Non-pigmented ciliary epithelial cell (primary cell): Measurements from ENCODE around the gene EVA1A.
A peak's percentile ranks its signal among the peaks of the same experiment; 100 is the strongest.

Source experiments
- DNase-seq: peaks from one replicate; pipeline ENCODE4 v3.0.0-alpha.2; 2010; ENCODE audit warnings: low read depth

The EVA1A gene

DNA sequence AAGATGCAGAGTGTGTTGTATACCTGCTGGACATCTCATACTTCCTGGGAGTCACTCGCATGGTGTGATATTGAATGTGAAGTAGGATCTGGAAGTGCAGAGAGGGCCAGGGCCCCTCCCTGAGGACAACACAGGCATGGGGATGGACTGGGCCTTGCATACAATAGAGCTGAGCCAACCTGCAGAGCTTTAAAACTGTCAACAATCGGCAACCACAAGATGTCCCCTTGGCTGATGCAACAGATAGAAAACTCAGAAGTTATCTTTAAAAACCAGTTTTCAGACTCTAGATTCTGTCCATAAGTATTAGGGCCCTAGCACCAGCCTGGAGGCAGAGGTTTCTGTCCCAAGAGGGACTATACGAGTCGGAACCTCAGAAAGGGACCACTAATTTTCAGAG lies 19.7 kb downstream of the EVA1A start:
- no peak for DNase-seq

DNA sequence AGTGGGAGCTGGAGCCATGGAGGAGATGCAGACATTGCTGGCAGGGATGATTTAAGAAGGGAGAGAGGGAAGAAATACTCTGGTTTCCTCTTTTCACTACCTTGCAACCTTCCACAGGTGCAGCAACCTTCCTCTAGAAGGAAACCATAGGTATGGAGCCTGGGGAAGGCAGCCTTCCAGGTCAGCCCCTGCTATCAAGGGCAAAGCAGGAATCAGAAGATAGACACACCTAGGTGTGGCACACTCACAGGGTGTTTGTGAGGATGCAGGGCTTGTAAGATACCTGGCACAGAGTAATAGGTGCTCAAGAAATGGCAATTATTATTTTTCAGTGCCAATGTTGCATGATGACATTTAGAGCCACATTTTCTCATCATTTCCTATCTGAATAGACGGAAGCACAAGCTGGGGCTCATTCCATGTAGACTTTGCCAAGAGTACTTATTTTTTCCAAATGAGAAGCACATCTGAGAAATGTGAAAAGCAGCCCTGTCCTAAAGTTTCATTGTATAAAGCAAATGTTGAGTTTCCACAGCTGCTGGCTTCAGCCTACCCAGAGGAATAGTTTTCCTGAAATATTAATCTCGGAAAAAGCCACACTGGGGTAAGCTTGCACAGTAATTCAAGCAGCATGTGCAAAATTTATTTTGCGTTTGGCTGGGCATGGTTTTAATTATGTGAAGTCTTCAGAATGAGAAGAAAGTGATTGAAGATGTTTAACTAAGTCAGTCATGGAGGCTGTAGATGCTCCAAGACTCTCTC lies 20.6 kb downstream of the EVA1A start:
- DNase-seq, result no peak

DNA sequence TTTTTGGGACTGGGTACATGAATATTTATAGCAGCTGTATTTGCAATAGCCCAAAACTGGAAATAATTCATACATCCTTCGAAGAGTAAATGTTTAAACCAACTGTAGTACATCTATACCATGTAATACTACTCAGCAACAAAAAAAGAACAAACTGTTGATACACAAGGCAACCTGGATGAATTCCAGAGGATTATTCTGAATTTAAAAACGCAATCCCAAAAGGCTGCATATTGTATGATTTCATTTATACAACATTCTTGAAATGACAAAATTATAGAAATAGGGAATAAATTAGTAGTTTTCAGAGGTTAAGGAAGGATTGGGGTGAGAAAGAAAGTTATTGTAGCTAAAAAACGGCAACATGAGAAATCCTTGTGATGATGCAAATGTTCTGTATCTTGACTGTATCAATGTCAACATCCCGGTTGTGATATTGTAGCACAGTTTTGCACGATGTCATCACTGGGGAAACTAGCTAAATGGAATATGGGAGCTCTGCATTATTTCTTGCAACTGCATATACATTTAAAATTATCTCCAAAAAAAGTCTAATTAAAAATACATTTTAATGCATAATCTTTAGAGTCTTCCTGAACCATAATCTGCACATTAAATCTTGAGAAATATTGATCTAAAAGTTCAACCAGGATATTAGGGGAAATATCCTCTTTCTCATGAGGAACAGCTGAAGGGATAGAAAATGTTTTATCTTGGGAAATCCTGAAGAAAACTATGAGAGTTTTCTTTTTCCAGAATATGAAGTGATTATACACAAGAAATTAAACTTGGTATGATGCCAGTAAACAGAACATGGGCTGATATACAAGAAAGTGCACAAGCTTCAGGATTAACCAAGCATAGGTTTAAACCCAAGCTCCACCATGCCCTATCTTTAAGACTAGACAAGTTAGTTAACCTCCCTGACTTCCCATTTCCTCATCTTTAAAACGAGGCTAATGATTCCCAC lies 21.9 kb downstream of the EVA1A start:
- no peak for DNase-seq

DNA sequence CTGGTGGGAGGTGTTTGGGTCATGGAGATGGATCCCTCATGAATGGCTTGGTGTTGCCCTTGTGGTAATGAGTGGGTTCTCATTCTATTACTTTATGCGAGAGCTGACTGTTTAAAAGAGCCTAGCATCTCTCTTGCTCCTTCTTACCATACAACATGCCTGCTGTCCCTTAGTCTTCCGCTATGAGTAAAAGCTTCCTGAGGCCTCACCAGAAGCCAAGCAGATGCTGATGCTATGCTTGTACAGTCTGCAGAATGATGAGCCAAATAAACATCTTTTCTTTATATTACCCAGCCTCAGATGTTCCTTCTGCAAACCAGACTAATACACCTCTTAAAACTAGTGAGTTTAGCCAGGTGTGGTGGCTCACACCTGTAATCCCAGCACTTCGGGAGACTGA lies 23.1 kb downstream of the EVA1A start:
- DNase-seq, result no peak

DNA sequence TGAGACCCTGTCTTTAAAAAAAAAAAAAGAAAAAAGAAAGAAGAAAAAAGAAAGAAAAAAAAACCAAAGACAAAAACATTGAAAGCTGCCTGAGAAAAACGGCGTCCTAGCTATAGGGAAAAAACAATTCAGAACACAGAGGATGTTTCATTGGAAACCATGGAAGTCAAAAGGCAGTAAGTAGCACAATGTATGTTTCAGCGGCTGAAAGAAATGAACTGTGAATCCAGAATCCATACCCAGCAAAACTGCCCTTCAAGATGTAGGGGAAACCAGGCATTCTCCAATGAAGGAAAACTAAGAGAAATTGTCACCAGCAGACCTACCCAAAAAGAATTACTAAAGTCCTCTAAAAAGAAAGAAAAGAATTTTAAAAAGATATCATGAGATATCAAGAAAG lies 27.6 kb downstream of the EVA1A start:
- DNase-seq, result no peak

DNA sequence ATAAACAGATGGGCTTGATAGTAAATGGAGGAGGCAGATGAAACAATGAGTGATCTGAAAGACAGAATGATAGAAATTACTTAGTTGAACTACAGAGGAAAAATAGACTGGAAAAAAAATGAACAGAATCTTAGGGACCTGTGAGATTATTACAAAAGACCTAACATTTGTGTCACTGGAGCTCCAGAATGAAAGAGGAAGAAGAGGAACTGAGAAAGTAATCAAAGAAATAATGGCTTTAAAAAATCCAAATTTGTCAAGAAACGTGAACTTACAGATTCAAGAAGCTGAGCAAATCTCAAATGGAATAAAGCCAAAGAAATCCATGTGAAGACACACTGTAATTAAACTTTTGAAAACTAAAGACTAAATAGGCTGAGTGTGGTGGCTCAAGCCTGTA lies 28.3 kb downstream of the EVA1A start:
- no peak for DNase-seq

DNA sequence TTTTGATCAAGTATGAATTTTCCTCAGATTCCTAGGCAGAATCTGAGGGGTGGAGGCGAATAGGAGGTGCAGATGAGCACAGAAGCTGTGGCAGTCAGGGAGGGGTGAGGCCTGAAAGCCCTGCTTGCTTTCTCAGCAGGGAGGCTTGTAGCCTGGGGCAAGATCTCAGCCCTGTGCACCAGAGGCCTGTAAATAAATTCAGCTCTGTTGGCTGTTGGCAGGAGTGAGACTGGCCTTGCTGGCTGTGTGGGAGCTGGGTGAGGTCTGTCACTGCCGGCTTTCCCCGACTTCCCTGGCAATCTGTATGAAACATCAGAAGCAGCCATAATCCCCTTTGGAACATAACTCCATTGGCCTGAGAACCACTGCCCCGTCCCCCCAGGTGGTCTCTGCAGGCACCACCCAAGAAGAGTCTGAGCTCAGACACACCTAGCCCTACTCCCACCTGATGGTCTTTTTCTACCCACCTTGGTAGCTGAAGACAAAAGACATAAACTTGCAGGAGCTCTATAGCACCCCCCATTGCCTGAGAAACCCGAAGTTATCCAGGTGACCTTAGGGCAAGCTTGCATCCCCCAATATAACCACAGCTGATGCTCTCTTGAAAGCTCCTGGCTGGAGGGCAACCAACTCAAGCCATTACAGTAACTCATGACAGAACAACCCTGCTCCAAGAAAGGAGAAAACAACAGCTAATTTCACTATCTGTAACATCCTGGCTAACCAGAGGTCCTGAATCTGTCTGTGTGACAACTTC lies 32.3 kb downstream of the EVA1A start:
- DNase-seq, result no peak

DNA sequence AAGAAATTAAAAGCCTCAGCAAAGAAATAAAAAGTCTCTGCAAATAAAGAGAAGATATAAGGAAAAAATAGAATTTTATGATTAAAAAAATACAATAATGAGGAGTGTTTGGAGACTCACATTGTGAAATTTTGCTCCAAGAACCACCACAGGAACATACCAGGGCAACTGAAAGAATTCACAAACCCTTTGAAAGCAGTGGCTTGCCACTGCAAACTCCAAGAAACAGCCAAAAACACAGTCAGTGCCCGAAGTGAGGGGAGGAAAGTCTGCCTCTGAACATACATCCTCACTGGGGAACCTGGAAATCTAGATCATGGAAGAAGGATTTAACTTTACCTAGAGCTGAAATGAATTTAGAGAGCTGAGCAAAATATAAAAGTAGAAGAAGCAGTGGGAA lies 33.1 kb downstream of the EVA1A start:
- no peak for DNase-seq

DNA sequence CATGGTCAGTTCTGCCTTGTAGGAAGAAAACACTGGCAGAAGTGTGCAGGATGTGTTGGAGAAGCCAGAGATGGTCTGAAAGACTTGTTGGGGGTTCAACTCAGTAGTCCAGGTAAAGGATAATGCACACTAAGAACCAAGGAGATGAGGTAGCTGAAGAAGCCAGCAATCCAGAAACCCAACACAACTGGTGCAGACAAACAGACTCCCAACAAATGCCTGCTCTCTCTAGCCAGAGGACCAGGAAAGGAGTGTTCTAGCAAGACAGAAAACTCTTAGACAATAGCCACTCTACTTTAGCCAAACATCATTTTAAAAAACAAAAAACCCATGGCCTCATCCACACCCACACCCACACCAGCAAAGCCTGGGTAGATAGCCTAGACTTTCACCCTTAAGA lies 33.9 kb downstream of the EVA1A start:
- DNase-seq, result no peak

DNA sequence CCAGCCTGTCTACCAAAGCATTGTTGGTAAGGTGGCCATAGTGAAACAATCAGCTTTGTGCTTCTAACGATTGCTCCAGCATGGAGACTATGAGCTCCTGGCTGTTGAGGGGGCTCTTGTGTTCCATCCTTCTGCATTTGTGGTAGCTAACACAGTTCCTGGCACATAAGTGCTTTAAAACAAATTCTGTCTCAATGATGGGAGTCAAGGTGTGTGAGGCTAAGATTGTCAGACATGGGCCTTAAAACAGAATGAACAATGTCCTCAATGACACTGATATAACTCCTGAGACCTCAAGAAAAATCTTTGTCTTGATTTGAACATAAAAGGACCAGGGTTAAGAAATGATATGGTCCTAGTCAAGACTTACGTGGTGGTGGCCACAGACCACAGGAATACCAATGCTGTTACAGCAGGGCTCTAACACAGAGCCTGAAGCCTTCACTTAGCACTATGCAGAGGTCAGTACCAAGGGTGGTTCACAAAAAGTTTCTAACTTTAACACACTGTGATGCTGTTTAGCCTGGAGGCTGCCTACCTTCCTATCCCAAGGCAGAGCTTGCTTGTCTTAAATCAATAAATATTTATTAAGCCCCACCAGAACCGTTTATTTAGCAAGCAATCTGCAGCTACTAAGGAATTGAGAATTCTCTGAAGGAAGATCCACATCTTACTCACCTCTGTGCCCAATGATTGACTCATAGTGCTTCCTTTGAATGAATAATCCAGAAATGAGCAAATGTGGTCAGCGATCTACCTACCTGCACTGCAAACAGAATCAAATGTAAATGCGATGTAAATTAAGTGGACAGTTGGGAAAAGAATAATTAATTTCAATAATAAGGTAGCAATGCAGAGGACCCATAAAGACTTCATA lies 35.1 kb downstream of the EVA1A start:
- DNase-seq, result no peak

DNA sequence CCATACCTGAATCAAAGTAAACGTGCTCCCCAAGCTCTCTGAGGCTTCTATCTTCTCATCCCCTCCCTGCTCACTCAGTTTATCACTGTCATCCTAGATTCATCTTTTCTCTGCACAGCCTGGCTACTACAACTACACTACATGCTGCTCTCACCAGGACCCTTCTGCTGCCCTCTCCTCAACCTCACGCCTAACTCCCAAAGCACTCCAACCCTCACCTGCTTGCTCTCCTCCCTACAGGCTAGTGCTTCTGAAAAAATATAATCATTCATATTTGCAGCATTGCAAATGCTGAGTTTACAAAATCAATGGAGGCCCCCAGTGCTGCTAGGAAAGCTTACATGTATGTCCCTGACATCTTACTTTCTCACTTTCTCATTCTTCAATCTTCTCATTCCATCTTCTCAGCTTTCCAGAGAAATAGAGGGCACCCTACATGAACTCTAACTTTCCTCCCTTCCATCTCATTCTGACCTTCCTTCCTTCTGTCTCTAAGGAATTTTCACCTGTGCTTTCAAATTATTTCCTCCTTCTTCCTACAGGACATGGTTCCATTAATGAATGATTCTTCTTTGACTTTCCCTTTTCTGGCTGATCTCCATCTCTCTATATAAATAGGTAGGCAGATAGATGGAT lies 36.3 kb downstream of the EVA1A start:
- DNase-seq, result no peak

DNA sequence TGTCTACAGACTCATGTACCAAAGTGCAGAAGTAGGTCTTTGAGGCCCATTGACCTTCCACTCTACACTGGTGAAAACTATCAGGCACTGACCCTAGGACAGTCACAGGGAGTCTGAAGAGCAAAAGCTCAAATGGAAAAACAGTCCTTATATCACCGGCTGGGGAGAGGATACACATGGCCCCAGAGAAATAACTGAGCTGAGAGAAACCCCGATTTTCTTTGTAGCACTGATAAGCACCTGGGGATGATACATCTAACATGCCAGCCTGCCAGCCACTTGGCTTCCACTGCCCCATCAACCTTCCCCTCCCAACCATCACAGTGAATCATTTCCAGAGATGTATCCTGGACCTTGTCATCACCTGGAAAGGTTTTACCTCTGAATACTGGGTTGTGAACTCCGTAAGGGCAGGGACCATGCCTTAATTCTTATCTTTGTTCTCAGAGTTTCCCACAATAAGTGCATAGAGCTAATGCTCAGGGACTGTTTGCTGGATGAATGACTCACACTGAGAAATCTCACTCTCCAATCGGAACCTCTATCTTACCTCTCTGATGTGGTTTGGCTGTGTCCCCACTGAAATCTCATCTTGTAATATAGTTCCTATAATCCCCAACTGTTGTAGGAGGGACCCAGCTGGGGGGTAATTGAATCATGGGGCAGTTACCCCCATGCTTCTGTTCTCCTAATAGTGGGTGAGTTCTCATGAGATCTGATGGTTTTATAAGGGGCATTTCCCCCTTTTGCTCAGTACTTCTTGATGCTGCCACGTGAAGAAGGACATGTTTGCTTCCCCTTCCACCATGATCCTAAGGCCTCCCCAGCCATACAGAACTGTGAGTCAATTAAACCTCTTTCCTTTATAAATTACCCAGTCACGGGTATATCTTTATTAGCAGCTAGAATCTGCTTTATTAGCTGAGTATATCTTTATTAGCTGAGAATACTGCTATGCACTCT lies 37.1 kb downstream of the EVA1A start:
- DNase-seq, result peak; percentile 73

DNA sequence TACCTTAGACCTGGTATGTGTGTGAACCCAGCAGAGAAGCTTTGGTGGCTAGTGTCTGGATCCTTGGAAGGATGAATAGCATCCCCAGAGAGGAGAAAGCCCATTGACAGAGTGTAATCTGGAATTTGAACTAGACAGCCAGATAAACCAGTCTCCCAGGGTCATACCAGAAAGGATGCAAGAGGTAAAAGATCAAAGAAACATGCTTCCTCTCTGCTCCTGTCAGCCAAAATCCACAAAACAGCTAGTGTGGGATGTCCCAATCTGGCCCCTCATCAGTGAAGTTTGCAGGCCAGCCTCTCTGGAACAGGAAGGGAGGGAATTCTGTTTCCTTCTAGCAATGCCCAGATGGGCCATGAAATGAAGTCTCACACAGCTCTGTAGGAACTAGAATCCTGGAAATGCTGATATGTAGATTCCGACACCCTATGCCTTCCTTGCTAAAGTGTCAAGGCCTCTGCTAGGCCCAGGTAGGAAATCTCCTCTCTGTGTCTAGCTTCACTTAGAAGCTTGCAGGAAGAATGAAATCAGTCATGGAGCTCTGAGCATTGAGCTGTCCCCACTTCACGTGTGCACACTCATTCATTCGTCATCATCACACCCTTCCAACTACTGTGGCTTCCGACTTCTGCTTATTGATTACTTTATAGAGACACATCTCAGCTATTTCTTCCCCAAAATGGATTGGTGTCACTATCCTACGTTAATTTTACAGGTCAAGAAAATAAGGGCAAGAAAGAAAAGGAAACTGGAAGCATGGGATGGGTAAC lies 38.0 kb downstream of the EVA1A start:
- DNase-seq, result no peak

DNA sequence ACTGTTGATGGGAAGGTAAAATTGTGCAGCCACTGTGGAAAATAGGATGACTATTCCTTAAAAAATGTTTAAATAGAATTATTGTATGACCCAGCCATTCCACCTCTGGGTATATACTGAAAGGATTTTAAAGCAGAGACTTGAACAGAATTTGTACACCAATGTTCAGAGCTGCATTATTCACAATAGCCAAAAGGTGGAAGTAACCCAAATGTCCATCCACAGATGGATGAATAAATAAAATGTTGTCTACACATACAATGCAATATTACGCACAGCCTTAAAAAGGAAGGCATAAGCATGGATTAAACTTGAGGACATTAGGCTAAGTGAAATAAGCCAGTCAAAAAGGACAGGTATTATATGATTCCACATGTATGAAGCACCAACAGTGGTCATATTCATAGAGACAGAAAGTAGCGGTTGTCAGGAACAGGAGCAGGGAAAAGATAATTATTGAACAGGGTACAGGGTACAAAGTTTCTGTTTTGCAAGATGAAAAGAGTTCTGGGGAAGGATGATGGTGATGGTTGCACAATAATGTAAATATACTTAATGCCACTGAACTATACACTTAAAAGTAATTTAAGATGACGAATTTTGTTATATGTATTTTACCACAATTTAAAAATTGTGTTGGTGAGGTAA lies 39.4 kb downstream of the EVA1A start:
- no peak for DNase-seq

DNA sequence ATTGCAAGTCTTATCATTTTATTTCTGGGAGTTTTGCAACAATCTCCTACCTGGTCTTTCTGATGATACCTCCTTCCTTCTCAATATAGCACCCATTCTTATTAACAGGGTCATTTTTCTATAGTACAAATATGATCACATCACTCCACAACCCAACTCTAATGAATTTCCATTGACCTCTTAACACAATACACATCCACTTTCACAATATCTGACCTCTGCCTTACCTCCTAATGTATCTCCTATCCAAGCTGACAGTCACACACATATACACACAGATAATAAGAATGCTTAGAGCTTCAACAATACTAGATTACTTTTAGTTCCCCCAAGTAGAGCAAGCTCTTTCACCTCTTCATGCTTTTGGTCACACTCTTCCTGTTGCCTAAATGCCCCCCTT lies 40.9 kb downstream of the EVA1A start:
- no peak for DNase-seq

DNA sequence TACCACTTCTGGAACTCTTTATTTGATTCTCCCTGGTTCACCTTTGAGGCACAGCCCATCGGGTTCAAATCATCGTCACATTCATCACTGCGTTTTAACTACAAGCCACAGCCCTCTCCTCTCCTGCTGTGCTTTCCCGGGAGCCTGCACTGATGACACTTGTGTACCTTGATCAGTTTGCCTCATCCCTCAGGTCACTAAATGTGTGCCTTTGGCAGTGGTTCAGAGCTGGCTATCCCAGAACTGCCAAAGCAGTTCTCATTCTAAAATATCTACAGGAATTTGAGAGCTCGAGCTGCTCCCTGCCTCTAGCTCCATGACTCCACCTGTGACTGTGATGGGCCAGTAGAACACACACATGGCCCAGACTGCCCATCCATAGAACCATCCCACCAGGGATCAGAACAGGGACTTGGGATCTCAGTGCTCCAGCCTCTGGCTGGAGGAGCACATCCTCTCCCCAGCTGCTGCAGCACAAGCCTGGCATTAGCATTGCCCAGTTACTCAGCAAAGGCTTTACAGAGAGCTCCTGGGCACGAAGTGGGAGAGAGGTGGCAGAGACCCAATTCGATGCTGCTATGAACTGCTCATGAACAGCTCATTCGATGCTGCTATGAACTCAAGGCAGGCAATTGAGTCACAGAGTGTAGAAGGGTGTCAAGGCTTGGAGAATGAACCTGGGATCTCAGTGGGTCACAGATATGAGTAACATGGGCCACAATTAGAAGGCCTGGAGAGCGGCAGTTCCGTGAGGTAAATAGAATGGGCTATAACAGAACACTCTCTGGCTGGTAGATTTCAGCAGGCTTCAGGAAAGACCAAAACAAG lies 41.9 kb downstream of the EVA1A start:
- DNase-seq, result no peak

DNA sequence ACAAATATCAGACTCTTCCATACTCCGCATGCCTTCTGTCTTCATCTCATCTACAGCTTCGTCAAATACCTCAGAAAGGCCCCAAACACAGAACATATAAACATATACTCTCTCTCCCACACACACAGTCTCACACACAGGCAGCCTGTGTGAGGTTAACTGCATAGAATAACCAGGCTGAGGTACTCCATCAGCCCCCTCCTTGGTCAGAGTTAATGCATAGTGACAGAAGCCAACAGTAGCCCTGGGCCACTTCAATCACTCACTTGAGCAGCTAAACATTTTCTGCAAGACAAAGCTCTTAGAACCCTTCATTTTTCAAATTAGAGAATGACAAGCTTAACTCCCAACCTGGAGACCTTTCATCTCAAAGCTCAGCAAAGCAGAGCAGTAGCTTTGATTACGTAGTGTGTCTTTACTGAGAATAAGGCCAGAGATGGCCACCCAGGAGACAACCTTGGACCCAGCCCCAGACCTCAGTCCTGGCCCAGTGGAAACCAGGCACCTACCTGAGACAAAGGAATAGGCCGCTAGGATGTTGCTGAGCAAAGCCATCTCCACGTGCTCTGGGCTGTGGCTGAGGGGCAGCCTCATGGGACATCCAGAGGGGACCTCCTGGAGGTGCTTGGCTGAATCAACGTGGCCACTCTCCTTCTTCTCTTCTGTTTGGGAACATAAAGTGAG lies 43.0 kb downstream of the EVA1A start:
- no peak for DNase-seq
